Gastroesophageal sphincter (tissue), 3 donors: Measurements from ENCODE around the gene SFPQ.

Experiments used
- CTCF ChIP-seq, 4 experiments: fragments of 200-600 bp in 2 of 4; fragments of 450-650 bp in 2 of 4; sonication (generic) in 1 of 4; IDR thresholded peaks; one replicate each; pipeline ENCODE4 v1.5.1; 2017 to 2019; ENCODE audit warnings: antibody characterized with exemption in 4 of 4, mild to moderate bottlenecking in 2 of 4, moderate library complexity in 2 of 4
- EP300 ChIP-seq: sonication (generic); formaldehyde crosslinking; IDR thresholded peaks from one replicate; pipeline ENCODE4 v1.6.1; 2017; ENCODE audit warnings: antibody characterized with exemption, mild to moderate bottlenecking
- POLR2A ChIP-seq, 2 donors: fragments of 450-650 bp; IDR thresholded peaks; one replicate each; pipeline ENCODE4 v1.6.1; 2017; ENCODE audit warnings: antibody characterized with exemption in 2 of 2, mild to moderate bottlenecking in 2 of 2, moderate library complexity in 1 of 2
- POLR2AphosphoS5 ChIP-seq: sonication (generic); formaldehyde crosslinking; IDR thresholded peaks from one replicate; pipeline ENCODE4 v1.6.1; 2017; ENCODE audit warnings: antibody characterized with exemption

GRCh38 chr1:35188578-35189392 lies 4.2 kb downstream of the SFPQ start:
- TF ChIP-seq POLR2A (IDR thresholded peaks at IDR 0.05): no peak
- no peak for TF ChIP-seq CTCF (IDR thresholded peaks at IDR 0.05)
- no peak for TF ChIP-seq POLR2AphosphoS5
- no peak for TF ChIP-seq EP300
